SK-N-MC (cell line): ENCODE data around the gene TMEM269.

Experiments used
- EZH2 ChIP-seq: fragments of 200-600 bp; sonication (generic); IDR thresholded peaks from one replicate; pipeline ENCODE4 v1.6.1; 2017; ENCODE audit warnings: antibody characterized with exemption
- FOXP2 ChIP-seq: optimal IDR thresholded peaks from 2 replicates; pipeline ENCODE3; 2011; ENCODE audit warnings: mild to moderate bottlenecking, moderate library complexity; ENCODE audit not compliant: insufficient read depth; ENCODE audit errors: extremely low read length, control extremely low read depth
- POLR2AphosphoS5 ChIP-seq: IDR thresholded peaks from 2 replicates; pipeline ENCODE4 v1.6.1; 2012; ENCODE audit warnings: mild to moderate bottlenecking, low read depth, low read length, borderline replicate concordance

DNA sequence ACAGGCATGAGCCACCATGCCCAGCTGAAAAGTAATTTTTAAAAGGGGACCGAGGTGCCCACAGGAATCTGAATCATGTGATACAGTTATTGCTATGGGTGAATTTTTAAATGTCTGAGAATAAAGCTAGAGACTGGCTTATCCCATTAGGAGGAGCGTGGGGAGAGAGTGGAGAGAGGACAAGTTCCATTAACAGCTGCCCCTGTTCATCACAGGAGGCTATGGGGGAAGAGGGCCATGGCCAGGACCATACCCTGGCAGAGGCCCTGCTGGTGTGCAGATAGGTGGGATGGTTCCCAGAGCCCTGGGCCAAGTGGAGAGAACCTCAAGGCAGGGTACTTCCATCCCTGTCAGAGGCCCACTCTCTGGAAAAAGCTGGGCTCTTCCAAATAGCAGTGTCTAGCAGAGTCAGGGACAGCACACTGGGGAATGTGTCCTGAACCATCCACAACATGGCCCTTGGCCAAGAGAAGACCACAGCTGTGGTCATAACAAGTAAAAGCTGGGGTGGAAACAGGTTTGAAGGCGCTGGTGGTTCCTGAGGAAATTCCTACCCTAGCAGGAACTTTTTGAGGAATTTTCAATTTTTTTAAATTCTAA lies 48.0 kb downstream of the TMEM269 start:
- TF ChIP-seq POLR2AphosphoS5 (no peak), EZH2 (no peak), FOXP2 (no peak)
